ENCODE results near the gene ENC1. TPM values are rescaled to one million over a fixed set of nuclear protein-coding genes. Genes with fewer than 3 reads are reported as not detected.

ENC1 gene
- total RNA-seq, 2 experiments from 2014 or later = 0.78 to 0.96 TPM

DNA sequence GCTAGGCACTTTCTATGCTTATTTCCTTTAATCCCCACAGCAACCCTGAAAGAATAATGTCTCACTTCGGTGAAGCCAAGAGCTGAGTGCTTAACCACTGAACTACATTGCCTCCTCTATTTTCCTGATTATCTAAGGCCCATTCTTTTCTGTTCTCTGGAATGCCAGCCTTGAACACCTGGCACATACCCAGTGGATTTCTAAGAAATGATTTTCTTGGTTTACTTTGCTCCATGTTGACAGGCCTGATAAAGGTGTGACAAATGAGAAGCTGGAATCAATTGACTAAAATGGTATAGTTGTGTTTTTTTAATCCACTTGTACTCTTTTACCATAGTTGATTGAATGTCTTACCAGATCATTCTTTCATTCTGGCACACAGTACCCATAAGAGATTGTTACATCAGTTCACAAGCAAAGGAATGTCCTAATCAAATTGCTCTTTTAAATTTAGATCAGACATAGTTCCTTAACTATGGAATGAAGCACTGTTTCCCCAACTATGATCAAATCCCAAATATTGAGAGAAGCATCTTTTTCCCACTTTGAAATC lies 9.0 kb upstream of the ENC1 start:
- H3K4me3 Mint-ChIP-seq = no peak overlapping the region
- H3K4me1 Mint-ChIP-seq = peaks cover 3% of the 10 kb centered on the region
- H3K27ac Mint-ChIP-seq = no peak overlapping the region
- no peak for ATAC-seq (ENCODE audit: low read depth)
- H3K36me3 Mint-ChIP-seq = no peaks in the 10 kb centered on the region
- no peaks in the 10 kb centered on the region for H3K9me3 Mint-ChIP-seq
- POLR2A ChIA-PET = no interaction called here
- no peak for DNase-seq
- peaks cover 34% of the 10 kb centered on the region for H3K27me3 Mint-ChIP-seq

GRCh38 chr5:74648835-74649293 lies 8.3 kb upstream of the ENC1 start:
- H3K4me3 Mint-ChIP-seq = no peak overlapping the region
- H3K9me3 Mint-ChIP-seq = no peaks in the 10 kb centered on the region
- POLR2A ChIA-PET = no interaction called here
- no peak overlapping the region for H3K27ac Mint-ChIP-seq
- no peaks in the 10 kb centered on the region for H3K36me3 Mint-ChIP-seq
- H3K27me3 Mint-ChIP-seq = peaks cover 35% of the 10 kb centered on the region
- DNase-seq = no peak
- peaks cover 3% of the 10 kb centered on the region for H3K4me1 Mint-ChIP-seq
- peak; percentile 63 for ATAC-seq (ENCODE audit: low read depth)

DNA sequence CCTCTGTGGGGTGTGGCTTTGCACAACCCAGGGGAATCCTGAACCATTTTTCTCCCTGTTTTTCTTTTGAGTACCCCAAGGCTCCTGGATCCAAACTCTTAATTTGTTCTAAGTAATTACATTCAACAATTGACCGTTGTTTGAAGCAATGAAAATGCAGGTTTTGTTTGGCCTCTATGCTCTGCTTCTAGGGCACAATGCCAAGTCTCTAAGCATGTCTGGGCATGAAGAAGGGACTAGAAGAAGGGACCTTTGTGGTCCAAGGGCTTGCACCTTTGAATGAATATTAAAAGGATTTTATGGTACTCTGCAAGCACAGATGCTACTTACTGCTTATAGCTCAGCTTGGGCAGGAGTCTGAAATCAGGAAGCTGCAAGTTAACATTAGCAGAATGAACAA lies 6.6 kb upstream of the ENC1 start:
- ATAC-seq (ENCODE audit: low read depth) (no peak), DNase-seq (no peak)
- Mint-ChIP-seq H3K27ac (no peak overlapping the region), H3K27me3 (peaks cover 49% of the 10 kb centered on the region), H3K9me3 (no peaks in the 10 kb centered on the region), H3K36me3 (no peaks in the 10 kb centered on the region), H3K4me1 (peaks cover 4% of the 10 kb centered on the region), H3K4me3 (no peak overlapping the region)
- POLR2A ChIA-PET = no interaction called here

DNA sequence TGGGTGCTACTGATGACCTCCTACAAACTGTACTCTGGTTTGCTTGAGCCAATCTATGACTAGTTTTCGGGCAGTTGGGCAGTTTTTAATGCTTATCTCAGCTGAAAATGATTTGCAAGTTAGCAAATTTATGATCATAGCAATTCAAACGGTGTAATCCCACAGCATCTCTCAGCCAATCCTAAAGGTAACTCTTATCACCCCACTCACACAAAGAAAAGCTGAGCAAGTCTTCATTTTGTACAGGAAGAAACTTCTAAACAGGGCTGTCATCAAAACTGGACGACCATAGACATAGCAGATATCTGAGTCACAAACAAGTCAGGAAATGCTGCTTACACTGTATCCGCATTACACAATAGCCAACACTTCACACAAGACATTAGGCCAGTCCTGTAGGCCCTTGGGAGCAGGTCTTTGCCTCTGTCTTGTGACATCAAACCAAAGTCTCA lies 2.6 kb upstream of the ENC1 start:
- ATAC-seq (ENCODE audit: low read depth) (no peak), DNase-seq (no peak)
- Mint-ChIP-seq H3K9me3 (no peaks in the 10 kb centered on the region), H3K4me3 (no peak overlapping the region), H3K4me1 (peaks cover 27% of the 10 kb centered on the region), H3K27me3 (peaks cover 58% of the 10 kb centered on the region), H3K27ac (no peak overlapping the region), H3K36me3 (no peaks in the 10 kb centered on the region)
- POLR2A ChIA-PET = no interaction called here

DNA sequence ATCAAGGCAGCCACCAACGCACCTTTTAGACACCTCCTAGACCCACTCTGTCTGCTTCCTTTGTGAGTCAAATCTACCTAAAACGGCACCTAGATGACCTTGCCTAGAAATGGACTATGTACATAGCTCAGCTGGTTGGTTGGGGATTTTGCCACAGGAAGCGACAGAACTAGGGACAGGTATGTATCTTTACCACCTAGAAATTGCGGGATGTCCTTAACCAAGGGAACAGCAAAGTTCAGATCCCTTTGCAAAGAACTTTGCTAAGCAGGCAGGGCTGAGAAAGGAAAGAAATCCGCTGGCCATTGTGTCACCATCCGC lies 2.0 kb upstream of the ENC1 start:
- DNase-seq (no peak), ATAC-seq (ENCODE audit: low read depth) (no peak)
- POLR2A ChIA-PET = no interaction called here
- H3K9me3 Mint-ChIP-seq = no peaks in the 10 kb centered on the region
- no peaks in the 10 kb centered on the region for H3K36me3 Mint-ChIP-seq
- no peak overlapping the region for H3K27ac Mint-ChIP-seq
- H3K4me3 Mint-ChIP-seq = no peak overlapping the region
- peaks cover 27% of the 10 kb centered on the region for H3K4me1 Mint-ChIP-seq
- H3K27me3 Mint-ChIP-seq = peaks cover 62% of the 10 kb centered on the region

- Mint-ChIP-seq H3K4me1 (peaks cover 27% of the 10 kb centered on the region), H3K4me3 (peak overlapping the region; percentile 90), H3K27ac (no peak overlapping the region), H3K36me3 (no peaks in the 10 kb centered on the region), H3K27me3 (peaks cover 62% of the 10 kb centered on the region), H3K9me3 (no peaks in the 10 kb centered on the region)
- DNase-seq = peak; percentile 40
- ATAC-seq (ENCODE audit: low read depth) = no peak
- POLR2A ChIA-PET = no interaction called here
These were observed 1.4 kb upstream of the ENC1 start for GRCh38 chr5:74641735-74642542.

DNA sequence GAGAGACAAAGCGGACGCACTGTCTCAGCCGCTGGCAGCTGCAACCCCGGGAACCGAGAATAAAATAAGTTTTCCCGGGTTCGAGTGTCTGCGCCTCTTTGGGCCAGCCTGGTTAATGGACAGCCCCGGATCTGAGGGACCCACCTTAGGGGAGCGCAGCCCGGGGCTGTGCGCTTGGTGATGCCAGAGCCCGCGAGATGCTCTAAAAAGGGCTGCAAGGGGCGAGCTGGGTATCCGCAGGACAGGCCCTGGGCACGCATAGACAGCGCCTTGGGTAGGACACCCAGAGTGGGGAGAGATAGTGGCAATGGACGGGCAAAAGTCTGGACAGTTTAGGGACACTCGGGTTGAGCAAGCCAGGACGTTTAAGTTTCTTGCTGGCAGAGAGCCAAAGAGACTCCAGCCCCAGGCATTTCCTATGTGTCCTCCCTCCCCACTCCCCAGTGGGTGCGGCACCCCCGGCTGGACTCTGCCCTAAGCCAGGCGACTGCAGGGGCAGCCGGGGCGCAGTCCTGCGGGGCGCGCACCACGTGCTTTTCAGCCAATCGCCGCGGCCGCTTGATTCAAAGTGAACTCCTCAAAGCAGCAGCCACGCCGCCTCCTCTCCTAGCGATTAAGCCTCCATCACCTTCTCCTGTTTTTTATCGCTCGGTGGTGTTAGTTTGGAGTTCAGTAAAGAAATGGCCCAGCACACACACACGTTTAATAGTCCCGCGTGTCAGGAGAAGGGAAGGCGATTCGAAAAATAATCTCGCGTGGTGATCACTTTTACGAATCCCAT lies 616 bp upstream of the ENC1 start:
- Mint-ChIP-seq H3K4me1 (peaks cover 27% of the 10 kb centered on the region), H3K27me3 (peaks cover 57% of the 10 kb centered on the region), H3K27ac (no peak overlapping the region), H3K4me3 (peak overlapping the region; percentile 90), H3K9me3 (no peaks in the 10 kb centered on the region), H3K36me3 (no peaks in the 10 kb centered on the region)
- ATAC-seq (ENCODE audit: low read depth) (peak; percentile 34), DNase-seq (peak; percentile 54)
- POLR2A ChIA-PET = interaction anchor here (1.3 kb wide), 1 partner anchor 44 kb away, joined by 3 read pairs; the partner anchor contains the start of gene HEXB

- no peaks in the 10 kb centered on the region for H3K36me3 Mint-ChIP-seq
- H3K4me1 Mint-ChIP-seq = peaks cover 27% of the 10 kb centered on the region
- no peak overlapping the region for H3K27ac Mint-ChIP-seq
- H3K27me3 Mint-ChIP-seq = peaks cover 56% of the 10 kb centered on the region
- ATAC-seq (ENCODE audit: low read depth) (peak; percentile 26), DNase-seq (peak; percentile 56)
- POLR2A ChIA-PET = interaction anchor here (0.6 to 1.3 kb wide), 3 partner anchors 15 to 330 kb away, joined by 3 to 6 read pairs (median 3); partner anchors contain the start of gene HEXB
- peak overlapping the region; percentile 90 for H3K4me3 Mint-ChIP-seq
- H3K9me3 Mint-ChIP-seq = no peaks in the 10 kb centered on the region
These were observed 600 bp downstream of the ENC1 start for GRCh38 chr5:74639807-74640449.

- peaks cover 54% of the 10 kb centered on the region for H3K27me3 Mint-ChIP-seq
- POLR2A ChIA-PET = interaction anchor here (0.6 to 0.7 kb wide), 2 partner anchors 16 to 330 kb away, joined by 3 to 6 read pairs; no protein-coding TSS in a partner anchor
- DNase-seq (no peak), ATAC-seq (ENCODE audit: low read depth) (no peak)
- H3K27ac Mint-ChIP-seq = no peak overlapping the region
- H3K36me3 Mint-ChIP-seq = no peaks in the 10 kb centered on the region
- no peaks in the 10 kb centered on the region for H3K9me3 Mint-ChIP-seq
- peak overlapping the region; percentile 90 for H3K4me3 Mint-ChIP-seq
- H3K4me1 Mint-ChIP-seq = peaks cover 27% of the 10 kb centered on the region
These were observed 1.3 kb downstream of the ENC1 start for GRCh38 chr5:74638970-74639806.

DNA sequence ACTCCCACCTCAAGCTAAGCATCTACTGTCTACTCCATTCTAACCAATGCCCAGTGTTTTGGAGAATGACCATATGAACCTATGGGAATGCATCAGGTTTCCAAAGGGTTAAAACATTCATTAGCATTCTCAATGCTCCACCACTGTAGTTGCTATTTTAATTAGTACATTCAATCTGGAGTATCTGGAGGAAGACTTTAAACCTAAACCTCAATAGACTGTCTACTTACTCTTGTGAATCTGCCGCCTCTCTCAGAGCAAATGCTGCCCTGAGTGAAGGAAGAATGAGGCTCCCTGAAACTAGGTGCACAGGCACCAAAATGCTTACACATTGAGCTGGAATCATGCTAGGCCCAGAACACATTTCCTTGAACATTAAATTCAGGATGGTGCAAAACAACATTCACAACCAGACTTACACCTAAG lies 2.0 kb downstream of the ENC1 start:
- POLR2A ChIA-PET = no interaction called here
- ATAC-seq (ENCODE audit: low read depth) = no peak
- Mint-ChIP-seq H3K36me3 (no peaks in the 10 kb centered on the region), H3K4me1 (peaks cover 27% of the 10 kb centered on the region), H3K27ac (no peak overlapping the region), H3K9me3 (no peaks in the 10 kb centered on the region), H3K4me3 (no peak overlapping the region), H3K27me3 (peaks cover 50% of the 10 kb centered on the region)
- no peak for DNase-seq

DNA sequence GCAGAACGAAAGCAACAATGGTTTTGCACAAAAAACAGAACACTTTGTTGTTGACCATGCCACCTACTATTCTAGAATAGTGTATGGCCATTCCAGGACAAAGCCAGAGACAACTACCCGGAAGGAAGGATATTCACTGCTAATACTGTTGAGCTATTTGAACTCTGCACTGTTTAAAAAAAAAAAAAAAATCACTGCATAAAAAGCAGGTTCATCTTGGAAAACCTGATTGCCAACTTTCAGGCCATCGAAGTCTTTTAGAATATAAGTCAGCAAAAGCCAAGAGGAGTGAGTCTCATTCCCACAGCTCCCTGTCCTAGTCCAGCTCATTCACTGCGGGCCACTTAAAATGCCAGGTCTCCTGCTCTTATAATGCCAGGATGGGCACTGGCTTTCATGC lies 4.0 kb downstream of the ENC1 start:
- POLR2A ChIA-PET = no interaction called here
- H3K9me3 Mint-ChIP-seq = no peaks in the 10 kb centered on the region
- no peak for DNase-seq
- H3K36me3 Mint-ChIP-seq = no peaks in the 10 kb centered on the region
- peaks cover 22% of the 10 kb centered on the region for H3K4me1 Mint-ChIP-seq
- peaks cover 33% of the 10 kb centered on the region for H3K27me3 Mint-ChIP-seq
- H3K4me3 Mint-ChIP-seq = no peak overlapping the region
- no peak overlapping the region for H3K27ac Mint-ChIP-seq
- no peak for ATAC-seq (ENCODE audit: low read depth)

DNA sequence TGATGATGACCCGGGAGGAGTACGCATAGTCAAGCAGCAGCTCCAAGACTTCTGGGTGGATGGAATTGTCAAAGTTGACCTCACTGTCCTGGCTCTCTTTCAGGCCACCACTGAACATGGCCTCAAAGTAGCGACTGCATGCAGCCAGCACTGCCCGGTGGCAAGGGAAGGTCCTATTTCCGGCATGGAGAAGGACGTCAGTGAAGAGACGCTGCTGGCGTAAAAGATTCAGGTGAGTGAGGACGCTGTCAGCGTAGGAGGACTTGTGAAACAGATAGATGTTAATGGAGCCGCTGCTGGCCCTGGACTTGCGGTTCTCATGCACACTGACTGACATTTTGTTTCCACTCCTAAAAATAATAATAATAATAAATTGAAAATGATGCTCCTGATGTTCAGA lies 4.4 kb downstream of the ENC1 start:
- DNase-seq (no peak), ATAC-seq (ENCODE audit: low read depth) (no peak)
- no peaks in the 10 kb centered on the region for H3K9me3 Mint-ChIP-seq
- no peak overlapping the region for H3K4me3 Mint-ChIP-seq
- H3K4me1 Mint-ChIP-seq = peaks cover 20% of the 10 kb centered on the region
- no peak overlapping the region for H3K27ac Mint-ChIP-seq
- H3K27me3 Mint-ChIP-seq = peaks cover 30% of the 10 kb centered on the region
- POLR2A ChIA-PET = no interaction called here
- H3K36me3 Mint-ChIP-seq = no peaks in the 10 kb centered on the region

Data from activated naive CD8-positive, alpha-beta T cell treated with anti-CD3 and anti-CD28 coated beads, Interleukin-2, amount 10 ng/mL, durations not matched to agents 7 days and 5 days (primary cell).